Measurements from ENCODE around the gene TMBIM4. TPM values are rescaled to one million over a fixed set of nuclear protein-coding genes. Genes with fewer than 3 reads are reported as not detected.

TMBIM4 gene
- total RNA-seq, 1 donor: 94.1 TPM

DNA sequence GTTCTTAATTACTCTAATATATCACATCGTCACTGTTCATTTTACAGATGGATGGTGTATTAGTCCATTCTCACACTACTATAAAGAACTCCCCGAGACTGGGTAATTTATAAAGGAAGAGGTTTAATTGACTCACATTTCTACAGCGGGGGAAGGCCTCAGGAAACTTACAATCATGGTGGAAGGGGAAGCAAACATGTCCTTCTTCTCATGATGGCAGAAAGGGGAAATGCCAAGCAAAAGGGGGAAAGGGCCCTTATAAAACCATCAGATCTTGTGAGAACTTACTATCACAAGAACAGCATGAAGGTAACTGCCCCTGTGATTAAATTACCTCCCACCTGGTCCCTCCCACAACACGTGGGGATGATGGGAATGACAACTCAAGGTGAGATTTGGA is 6.5 kb downstream of the TMBIM4 start:
- Histone ChIP-seq H3K27ac (ENCODE audit: low read depth, low read length) (no peak overlapping the region), H2AFZ (ENCODE audit: low read length) (no peak overlapping the region), H3K27me3 (ENCODE audit: insufficient read depth, low read length) (no peaks in the 10 kb centered on the region), H3K36me3 (ENCODE audit: insufficient read depth, low read length) (peaks cover 14% of the 10 kb centered on the region), H3K79me2 (ENCODE audit: insufficient read depth, low read length) (peaks cover 95% of the 10 kb centered on the region), H3K9me3 (ENCODE audit: low read depth, low read length) (no peaks in the 10 kb centered on the region), H3K4me2 (ENCODE audit: insufficient read depth, low read length) (no peak overlapping the region), H3K4me1 (ENCODE audit: insufficient read depth, low read length) (peaks cover 8% of the 10 kb centered on the region), H4K20me1 (ENCODE audit: insufficient read depth, low read length) (peaks cover 18% of the 10 kb centered on the region), H3K4me3 (ENCODE audit: insufficient read depth, low read length) (no peak overlapping the region)
- no peak for DNase-seq (ENCODE audit: insufficient read length, low spot score, missing footprints)
- TF ChIP-seq CTCF (IDR thresholded peaks at IDR 0.05; ENCODE audit: extremely low read depth, low read depth, low read length): no peak

GRCh38 chr12:66162701-66163100 is 7.1 kb downstream of the TMBIM4 start:
- Histone ChIP-seq H3K4me1 (ENCODE audit: insufficient read depth, low read length) (peaks cover 4% of the 10 kb centered on the region), H2AFZ (ENCODE audit: low read length) (no peak overlapping the region), H3K27ac (ENCODE audit: low read depth, low read length) (no peak overlapping the region), H3K27me3 (ENCODE audit: insufficient read depth, low read length) (no peaks in the 10 kb centered on the region), H3K36me3 (ENCODE audit: insufficient read depth, low read length) (peaks cover 14% of the 10 kb centered on the region), H3K79me2 (ENCODE audit: insufficient read depth, low read length) (peaks cover 90% of the 10 kb centered on the region), H4K20me1 (ENCODE audit: insufficient read depth, low read length) (peaks cover 18% of the 10 kb centered on the region), H3K4me2 (ENCODE audit: insufficient read depth, low read length) (no peak overlapping the region), H3K4me3 (ENCODE audit: insufficient read depth, low read length) (no peak overlapping the region), H3K9me3 (ENCODE audit: low read depth, low read length) (no peaks in the 10 kb centered on the region)
- no peak for DNase-seq (ENCODE audit: insufficient read length, low spot score, missing footprints)
- TF ChIP-seq CTCF (IDR thresholded peaks at IDR 0.05; ENCODE audit: extremely low read depth, low read depth, low read length): no peak

- Histone ChIP-seq H3K4me3 (ENCODE audit: insufficient read depth, low read length) (no peak overlapping the region), H3K79me2 (ENCODE audit: insufficient read depth, low read length) (peaks cover 89% of the 10 kb centered on the region), H3K27me3 (ENCODE audit: insufficient read depth, low read length) (no peaks in the 10 kb centered on the region), H3K4me2 (ENCODE audit: insufficient read depth, low read length) (no peak overlapping the region), H4K20me1 (ENCODE audit: insufficient read depth, low read length) (peaks cover 18% of the 10 kb centered on the region), H2AFZ (ENCODE audit: low read length) (no peak overlapping the region), H3K36me3 (ENCODE audit: insufficient read depth, low read length) (peaks cover 11% of the 10 kb centered on the region), H3K27ac (ENCODE audit: low read depth, low read length) (no peak overlapping the region), H3K9me3 (ENCODE audit: low read depth, low read length) (no peaks in the 10 kb centered on the region), H3K4me1 (ENCODE audit: insufficient read depth, low read length) (peaks cover 4% of the 10 kb centered on the region)
- DNase-seq (ENCODE audit: insufficient read length, low spot score, missing footprints): no peak
- no peak for TF ChIP-seq CTCF (IDR thresholded peaks at IDR 0.05; ENCODE audit: extremely low read depth, low read depth, low read length)
Measured at GRCh38 chr12:66160704-66161103, 9.1 kb downstream of the TMBIM4 start.

DNA sequence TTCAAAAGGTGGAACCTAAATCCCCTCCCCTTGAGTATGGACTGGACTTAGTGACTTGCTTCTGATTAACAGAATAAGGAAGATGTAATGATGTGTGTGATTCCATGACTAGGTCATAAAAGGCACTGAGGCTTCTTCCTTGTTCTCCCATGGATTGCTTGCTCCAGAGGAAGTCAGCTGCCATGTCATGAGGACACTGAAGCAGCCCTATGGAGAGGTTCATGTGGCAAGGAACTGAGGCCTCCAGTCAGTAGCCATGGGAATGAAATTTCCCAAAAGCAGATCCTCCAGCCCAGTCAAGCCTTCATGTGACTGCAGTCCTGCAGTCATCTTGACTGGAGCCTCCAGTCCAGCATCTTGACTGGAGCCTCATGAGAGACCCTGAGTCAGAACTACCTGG is 10.7 kb downstream of the TMBIM4 start:
- TF ChIP-seq CTCF (IDR thresholded peaks at IDR 0.05; ENCODE audit: extremely low read depth, low read depth, low read length): no peak
- Histone ChIP-seq H2AFZ (ENCODE audit: low read length) (no peak overlapping the region), H3K4me3 (ENCODE audit: insufficient read depth, low read length) (no peak overlapping the region), H3K9me3 (ENCODE audit: low read depth, low read length) (no peaks in the 10 kb centered on the region), H3K4me1 (ENCODE audit: insufficient read depth, low read length) (peaks cover 4% of the 10 kb centered on the region), H3K27ac (ENCODE audit: low read depth, low read length) (no peak overlapping the region), H3K4me2 (ENCODE audit: insufficient read depth, low read length) (no peak overlapping the region), H3K27me3 (ENCODE audit: insufficient read depth, low read length) (no peaks in the 10 kb centered on the region), H3K79me2 (ENCODE audit: insufficient read depth, low read length) (peaks cover 86% of the 10 kb centered on the region), H4K20me1 (ENCODE audit: insufficient read depth, low read length) (peaks cover 22% of the 10 kb centered on the region), H3K36me3 (ENCODE audit: insufficient read depth, low read length) (peaks cover 11% of the 10 kb centered on the region)
- DNase-seq (ENCODE audit: insufficient read length, low spot score, missing footprints): no peak

Data from osteoblast (primary cell).